ENCODE results near the gene PDE8A.
A peak's percentile ranks its signal among the peaks of the same experiment; 100 is the strongest.
"Not testable (repeated sequence)": the region's sequence is repeated elsewhere in the genome, so short reads cannot be mapped to it uniquely, and the experiment has no call there.

The PDE8A gene

GRCh38 chr15:84961114-84961452, 20.6 kb upstream of the PDE8A start:
- DNase-seq (ENCODE audit: low read depth, low spot score): peak; percentile 45

- DNase-seq (ENCODE audit: low read depth, low spot score): no peak
These were observed 19.9 kb upstream of the PDE8A start for GRCh38 chr15:84961707-84962106.

GRCh38 chr15:84962955-84963354, 18.7 kb upstream of the PDE8A start:
- peak; percentile 52 for DNase-seq (ENCODE audit: low read depth, low spot score)

GRCh38 chr15:84967380-84967779, 14.3 kb upstream of the PDE8A start:
- no peak for DNase-seq (ENCODE audit: low read depth, low spot score)

GRCh38 chr15:84968301-84968700, 13.4 kb upstream of the PDE8A start:
- DNase-seq (ENCODE audit: low read depth, low spot score): no peak

GRCh38 chr15:84969257-84969656, 12.4 kb upstream of the PDE8A start:
- DNase-seq (ENCODE audit: low read depth, low spot score): no peak

- DNase-seq (ENCODE audit: low read depth, low spot score): no peak
These were observed 10.8 kb upstream of the PDE8A start for GRCh38 chr15:84970843-84971242.

GRCh38 chr15:84973492-84974460, 7.9 kb upstream of the PDE8A start:
- DNase-seq (ENCODE audit: low read depth, low spot score): no peak

GRCh38 chr15:84975871-84976351, 5.7 kb upstream of the PDE8A start:
- DNase-seq (ENCODE audit: low read depth, low spot score): peak; percentile 36

- no peak for DNase-seq (ENCODE audit: low read depth, low spot score)
These were observed 4.8 kb upstream of the PDE8A start for GRCh38 chr15:84976746-84977345.

- DNase-seq (ENCODE audit: low read depth, low spot score): peak; percentile 39
These were observed 2.0 kb upstream of the PDE8A start for GRCh38 chr15:84979651-84980050.

- DNase-seq (ENCODE audit: low read depth, low spot score): peak; percentile 95
These were observed 1.2 kb upstream of the PDE8A start for GRCh38 chr15:84980196-84981053.

- peak; percentile 99 for DNase-seq (ENCODE audit: low read depth, low spot score)
These were observed 474 bp upstream of the PDE8A start for GRCh38 chr15:84981054-84981710.

GRCh38 chr15:84982301-84982920, 755 bp downstream of the PDE8A start:
- DNase-seq (ENCODE audit: low read depth, low spot score): peak; percentile 65

GRCh38 chr15:84983294-84983693, 1.6 kb downstream of the PDE8A start:
- DNase-seq (ENCODE audit: low read depth, low spot score): no peak

GRCh38 chr15:84983711-84984110, 2.1 kb downstream of the PDE8A start:
- no peak for DNase-seq (ENCODE audit: low read depth, low spot score)

- DNase-seq (ENCODE audit: low read depth, low spot score): no peak
These were observed 3.5 kb downstream of the PDE8A start for GRCh38 chr15:84985158-84985557.

- DNase-seq (ENCODE audit: low read depth, low spot score): not testable (repeated sequence)
These were observed 5.7 kb downstream of the PDE8A start for GRCh38 chr15:84987351-84987750.

- no peak for DNase-seq (ENCODE audit: low read depth, low spot score)
These were observed 6.4 kb downstream of the PDE8A start for GRCh38 chr15:84987949-84988624.

- no peak for DNase-seq (ENCODE audit: low read depth, low spot score)
These were observed 7.4 kb downstream of the PDE8A start for GRCh38 chr15:84988909-84989644.

All from ELF-1 (cell line).